GM08714 (cell line): Measurements from ENCODE around the gene LIMCH1.

ENCODE experiments used
- H3K4me3 ChIP-seq: fragments of 200-500 bp; sonication (Bioruptor generic); 2 replicates; pipeline ENCODE4 v1.5.1; 2014; ENCODE audit warnings: mild to moderate bottlenecking, low read length, inconsistent platforms
- ZNF274 ChIP-seq: IDR thresholded peaks from 2 replicates; pipeline ENCODE4 v1.6.1; 2012; ENCODE audit warnings: mild to moderate bottlenecking, low read depth, low read length

LIMCH1 gene

DNA sequence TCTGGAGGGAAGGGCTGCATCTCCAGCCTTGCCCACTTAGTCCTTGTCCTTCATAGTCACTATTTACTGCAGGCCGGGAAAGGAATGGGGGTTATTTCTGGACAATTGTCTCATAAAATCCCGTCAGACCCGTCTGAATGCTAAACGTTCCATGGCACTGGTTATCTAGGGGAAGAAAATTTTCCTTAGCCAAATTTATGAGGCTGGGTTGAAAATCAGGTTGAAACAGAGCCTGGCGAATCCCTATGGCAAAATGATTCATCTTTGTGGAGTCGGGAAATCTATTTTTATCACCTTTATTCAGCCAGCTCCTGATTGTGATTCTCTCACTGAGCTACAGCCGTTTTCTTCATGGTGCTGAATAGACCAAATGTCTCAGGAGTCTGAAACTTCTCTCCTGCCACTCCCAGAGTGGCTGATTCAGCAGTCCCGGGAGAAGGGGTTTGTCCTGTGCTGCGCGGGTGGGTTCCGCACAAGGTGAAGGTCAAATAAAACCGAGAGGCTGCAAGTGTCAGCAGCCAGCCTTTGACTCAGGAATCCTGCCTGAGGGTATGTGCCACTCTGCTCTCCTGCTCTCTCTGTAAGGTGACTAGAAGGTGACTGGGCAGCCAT lies 1.0 kb downstream of the LIMCH1 start:
- H3K4me3 ChIP-seq, result no peak overlapping the region
- TF ChIP-seq ZNF274, result no peak

- no peak overlapping the region for H3K4me3 ChIP-seq
- TF ChIP-seq ZNF274, result no peak
These were observed 1.8 kb downstream of the LIMCH1 start for GRCh38 chr4:41539711-41540110.

- H3K4me3 ChIP-seq, result no peak overlapping the region
- TF ChIP-seq ZNF274, result no peak
These were observed 2.7 kb downstream of the LIMCH1 start for GRCh38 chr4:41540687-41541086.

DNA sequence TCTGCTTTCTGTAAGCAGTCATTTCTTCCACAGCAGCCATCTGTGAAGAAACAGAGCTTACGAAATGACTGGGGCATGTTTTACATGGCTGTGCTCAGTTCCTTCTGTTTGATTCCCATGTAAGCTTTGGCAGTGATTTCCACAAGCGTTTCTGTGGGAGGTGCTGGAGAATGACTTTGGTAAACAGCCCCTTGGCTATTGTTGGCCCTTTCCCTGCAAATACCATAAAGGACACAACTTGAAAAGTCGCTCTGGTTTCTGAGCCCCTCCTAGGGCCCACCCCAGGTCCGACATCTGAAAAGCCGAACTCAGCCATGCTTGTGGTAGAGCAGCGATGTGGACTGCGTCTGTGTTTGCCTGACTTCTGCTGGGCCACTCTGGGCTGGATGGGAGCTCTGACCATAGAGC lies 3.7 kb downstream of the LIMCH1 start:
- no peak overlapping the region for H3K4me3 ChIP-seq
- no peak for TF ChIP-seq ZNF274

GRCh38 chr4:41542526-41543275 lies 4.7 kb downstream of the LIMCH1 start:
- no peak for TF ChIP-seq ZNF274
- no peak overlapping the region for H3K4me3 ChIP-seq

DNA sequence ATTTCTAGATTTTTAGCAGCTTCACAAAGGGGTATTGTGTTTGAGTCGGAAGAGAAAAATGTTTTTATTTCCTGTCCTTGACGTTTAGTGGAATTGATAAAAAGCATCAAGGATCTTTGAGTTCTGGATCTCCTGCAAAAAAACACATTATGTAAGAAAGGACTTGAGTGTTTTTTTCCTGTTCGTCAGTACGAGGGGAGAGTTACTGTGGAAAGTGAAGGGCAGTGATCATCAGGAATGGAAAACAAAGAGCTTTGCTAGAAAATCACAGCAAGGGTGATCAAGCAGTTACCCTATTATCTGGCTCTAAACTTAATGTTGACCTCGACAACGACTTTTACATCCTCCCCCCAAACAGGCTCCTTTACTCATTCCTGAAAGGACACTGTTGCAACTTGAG lies 7.3 kb downstream of the LIMCH1 start:
- no peak overlapping the region for H3K4me3 ChIP-seq
- no peak for TF ChIP-seq ZNF274

GRCh38 chr4:41546638-41547037 lies 8.7 kb downstream of the LIMCH1 start:
- TF ChIP-seq ZNF274, result no peak
- no peak overlapping the region for H3K4me3 ChIP-seq

DNA sequence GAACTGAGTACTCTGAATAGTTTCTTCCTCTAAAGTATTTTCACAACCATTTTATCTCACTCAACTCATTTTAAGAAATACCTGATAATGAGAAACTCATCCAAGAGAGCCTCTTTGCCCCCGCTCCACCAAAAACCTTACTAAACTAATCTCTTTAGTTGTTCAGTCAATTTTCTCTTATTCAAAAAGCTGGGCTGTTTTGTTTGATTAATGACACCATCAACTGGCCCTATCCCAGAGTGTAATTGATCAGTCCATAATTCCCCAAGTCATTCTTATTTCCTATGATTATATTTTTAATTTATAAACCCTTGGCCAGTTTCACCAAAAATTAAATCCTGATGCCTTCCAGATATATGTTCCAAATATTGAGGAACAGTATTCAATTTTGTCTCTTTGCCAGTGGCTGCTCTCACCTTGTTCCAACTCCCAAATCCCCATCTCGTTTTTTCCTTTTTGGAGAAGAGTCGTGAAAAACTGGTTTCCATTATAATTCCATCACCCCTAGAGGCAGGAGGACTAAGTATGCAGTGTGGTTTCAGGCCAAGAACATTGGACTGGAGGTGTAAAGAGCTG lies 10.4 kb downstream of the LIMCH1 start:
- no peak for TF ChIP-seq ZNF274
- no peak overlapping the region for H3K4me3 ChIP-seq

DNA sequence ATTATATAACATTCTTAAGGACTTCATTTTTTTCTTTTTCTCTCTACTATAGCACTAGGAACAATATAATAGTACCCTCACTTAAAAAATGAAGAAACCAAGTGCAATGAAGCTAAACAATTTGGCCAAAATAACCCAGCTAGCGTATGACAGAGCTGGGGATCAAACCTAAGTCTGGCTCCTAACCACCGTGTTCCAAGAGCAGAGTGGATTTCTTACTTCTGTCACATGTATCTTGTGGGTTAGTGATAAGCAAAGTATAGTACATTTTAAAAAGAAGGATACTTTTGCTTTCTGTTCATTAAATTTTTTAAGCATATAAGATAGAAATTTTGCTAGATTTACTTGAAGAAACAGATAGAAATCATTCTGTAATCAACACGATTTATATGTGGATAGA lies 11.5 kb downstream of the LIMCH1 start:
- H3K4me3 ChIP-seq, result no peak overlapping the region
- no peak for TF ChIP-seq ZNF274

GRCh38 chr4:41550308-41550707 lies 12.4 kb downstream of the LIMCH1 start:
- H3K4me3 ChIP-seq, result no peak overlapping the region
- TF ChIP-seq ZNF274, result no peak

DNA sequence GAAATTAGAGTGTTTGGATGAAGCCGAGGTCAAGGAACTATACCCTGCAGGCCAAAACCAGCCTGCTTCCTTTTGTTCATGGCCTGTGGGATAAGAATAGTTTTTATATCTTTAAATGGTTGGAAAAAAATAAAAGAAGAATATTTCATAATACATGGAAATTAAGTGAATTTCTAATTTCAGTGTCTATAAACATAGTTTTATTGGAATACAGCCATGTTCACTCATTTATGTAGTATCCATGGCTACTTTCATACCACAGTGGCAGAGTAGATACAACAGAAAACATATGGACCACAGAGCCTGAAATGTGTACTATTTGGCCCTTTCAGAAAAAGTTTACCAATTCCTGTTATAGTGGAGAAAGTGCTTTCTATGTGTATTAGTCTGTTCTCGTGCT lies 13.6 kb downstream of the LIMCH1 start:
- no peak for TF ChIP-seq ZNF274
- no peak overlapping the region for H3K4me3 ChIP-seq

GRCh38 chr4:41554905-41555304 lies 16.9 kb downstream of the LIMCH1 start:
- no peak overlapping the region for H3K4me3 ChIP-seq
- no peak for TF ChIP-seq ZNF274

GRCh38 chr4:41556526-41556925 lies 18.6 kb downstream of the LIMCH1 start:
- H3K4me3 ChIP-seq, result no peak overlapping the region
- no peak for TF ChIP-seq ZNF274

GRCh38 chr4:41559940-41560516 lies 22.1 kb downstream of the LIMCH1 start:
- TF ChIP-seq ZNF274, result no peak
- H3K4me3 ChIP-seq, result no peak overlapping the region

DNA sequence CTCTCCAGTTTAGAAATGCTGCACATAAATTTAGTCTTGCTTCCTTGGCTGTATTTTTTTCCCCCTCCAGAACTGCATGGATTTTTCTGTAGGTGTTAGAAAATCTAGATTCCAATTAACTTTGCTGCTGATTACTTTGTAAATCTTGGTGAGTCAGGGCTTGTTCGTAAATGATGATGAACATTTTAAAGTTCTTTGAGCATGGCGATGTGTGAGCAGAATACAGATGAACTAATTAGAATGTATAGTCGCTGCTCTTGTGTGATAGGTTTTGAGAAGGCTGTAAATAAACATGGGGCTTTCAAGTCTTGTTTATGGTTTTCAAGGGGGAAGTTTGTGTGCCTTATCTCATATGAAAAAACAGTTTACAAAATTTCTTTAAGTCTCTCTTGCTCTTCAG lies 23.3 kb downstream of the LIMCH1 start:
- no peak overlapping the region for H3K4me3 ChIP-seq
- TF ChIP-seq ZNF274, result no peak
